ENCODE data around the gene SNAPIN.

DNA sequence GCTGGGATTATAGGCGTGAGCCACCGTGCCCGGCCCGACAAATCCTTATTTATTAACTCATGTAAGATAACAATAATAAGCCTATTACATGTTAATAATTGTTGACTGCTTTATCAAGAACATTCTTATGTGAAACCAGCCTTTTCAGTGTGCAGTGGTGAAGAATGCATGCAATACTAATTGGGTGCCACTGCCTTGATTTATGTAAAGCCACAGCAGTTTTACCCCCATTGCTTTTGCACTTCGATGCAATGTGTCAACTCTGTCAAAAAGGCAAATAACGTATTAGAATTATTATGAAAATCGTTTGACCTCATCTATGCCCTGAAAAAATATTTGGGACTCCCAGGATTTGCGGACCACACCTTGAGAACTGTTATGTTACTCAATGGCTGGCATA, 38.2 kb downstream of the SNAPIN start:
- TF ChIP-seq, protein P1, sequence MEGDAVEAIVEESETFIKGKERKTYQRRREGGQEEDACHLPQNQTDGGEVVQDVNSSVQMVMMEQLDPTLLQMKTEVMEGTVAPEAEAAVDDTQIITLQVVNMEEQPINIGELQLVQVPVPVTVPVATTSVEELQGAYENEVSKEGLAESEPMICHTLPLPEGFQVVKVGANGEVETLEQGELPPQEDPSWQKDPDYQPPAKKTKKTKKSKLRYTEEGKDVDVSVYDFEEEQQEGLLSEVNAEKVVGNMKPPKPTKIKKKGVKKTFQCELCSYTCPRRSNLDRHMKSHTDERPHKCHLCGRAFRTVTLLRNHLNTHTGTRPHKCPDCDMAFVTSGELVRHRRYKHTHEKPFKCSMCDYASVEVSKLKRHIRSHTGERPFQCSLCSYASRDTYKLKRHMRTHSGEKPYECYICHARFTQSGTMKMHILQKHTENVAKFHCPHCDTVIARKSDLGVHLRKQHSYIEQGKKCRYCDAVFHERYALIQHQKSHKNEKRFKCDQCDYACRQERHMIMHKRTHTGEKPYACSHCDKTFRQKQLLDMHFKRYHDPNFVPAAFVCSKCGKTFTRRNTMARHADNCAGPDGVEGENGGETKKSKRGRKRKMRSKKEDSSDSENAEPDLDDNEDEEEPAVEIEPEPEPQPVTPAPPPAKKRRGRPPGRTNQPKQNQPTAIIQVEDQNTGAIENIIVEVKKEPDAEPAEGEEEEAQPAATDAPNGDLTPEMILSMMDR (IDR thresholded peaks at IDR 0.05): no peak
- TF ChIP-seq, protein P2, sequence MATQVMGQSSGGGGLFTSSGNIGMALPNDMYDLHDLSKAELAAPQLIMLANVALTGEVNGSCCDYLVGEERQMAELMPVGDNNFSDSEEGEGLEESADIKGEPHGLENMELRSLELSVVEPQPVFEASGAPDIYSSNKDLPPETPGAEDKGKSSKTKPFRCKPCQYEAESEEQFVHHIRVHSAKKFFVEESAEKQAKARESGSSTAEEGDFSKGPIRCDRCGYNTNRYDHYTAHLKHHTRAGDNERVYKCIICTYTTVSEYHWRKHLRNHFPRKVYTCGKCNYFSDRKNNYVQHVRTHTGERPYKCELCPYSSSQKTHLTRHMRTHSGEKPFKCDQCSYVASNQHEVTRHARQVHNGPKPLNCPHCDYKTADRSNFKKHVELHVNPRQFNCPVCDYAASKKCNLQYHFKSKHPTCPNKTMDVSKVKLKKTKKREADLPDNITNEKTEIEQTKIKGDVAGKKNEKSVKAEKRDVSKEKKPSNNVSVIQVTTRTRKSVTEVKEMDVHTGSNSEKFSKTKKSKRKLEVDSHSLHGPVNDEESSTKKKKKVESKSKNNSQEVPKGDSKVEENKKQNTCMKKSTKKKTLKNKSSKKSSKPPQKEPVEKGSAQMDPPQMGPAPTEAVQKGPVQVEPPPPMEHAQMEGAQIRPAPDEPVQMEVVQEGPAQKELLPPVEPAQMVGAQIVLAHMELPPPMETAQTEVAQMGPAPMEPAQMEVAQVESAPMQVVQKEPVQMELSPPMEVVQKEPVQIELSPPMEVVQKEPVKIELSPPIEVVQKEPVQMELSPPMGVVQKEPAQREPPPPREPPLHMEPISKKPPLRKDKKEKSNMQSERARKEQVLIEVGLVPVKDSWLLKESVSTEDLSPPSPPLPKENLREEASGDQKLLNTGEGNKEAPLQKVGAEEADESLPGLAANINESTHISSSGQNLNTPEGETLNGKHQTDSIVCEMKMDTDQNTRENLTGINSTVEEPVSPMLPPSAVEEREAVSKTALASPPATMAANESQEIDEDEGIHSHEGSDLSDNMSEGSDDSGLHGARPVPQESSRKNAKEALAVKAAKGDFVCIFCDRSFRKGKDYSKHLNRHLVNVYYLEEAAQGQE (IDR thresholded peaks at IDR 0.05; ENCODE audit: insufficient read depth in 1 of 2, low read depth in 2 of 2, low read length in 1 of 2): no peak
- TF ChIP-seq POLR2AphosphoS5 (IDR thresholded peaks at IDR 0.05; ENCODE audit: low read depth, low read length) (no peak), SIN3A (IDR thresholded peaks at IDR 0.05; ENCODE audit: borderline replicate concordance, insufficient read depth, low read depth, low read length) (no peak), TCF7L2 (IDR thresholded peaks at IDR 0.05; ENCODE audit: low read depth, low read length) (no peak)

All from Panc1 (cell line).